Large intestine (tissue), 3 donors: ENCODE results near the gene GRID1. TPM values are rescaled to one million over a fixed set of nuclear protein-coding genes. Genes with fewer than 3 reads are reported as not detected.

Experiments
- DNase-seq, 2 donors: peaks; one replicate each; pipeline versions ENCODE4 v3.0.0 to v3.0.0-alpha.2; 2013
- H3K27ac ChIP-seq: one replicate; pipeline ENCODE4 v1.5.1; 2013; ENCODE audit warnings: low read length
- H3K27me3 ChIP-seq: 2 replicates; pipeline ENCODE4 v1.6.1; 2013; ENCODE audit warnings: low read length; ENCODE audit not compliant: control insufficient read depth, insufficient read depth
- H3K36me3 ChIP-seq: 2 replicates; pipeline ENCODE4 v1.6.1; 2013; ENCODE audit warnings: low read length; ENCODE audit not compliant: control insufficient read depth, insufficient read depth
- H3K4me1 ChIP-seq: one replicate; pipeline ENCODE4 v1.6.1; 2013; ENCODE audit warnings: low read length; ENCODE audit not compliant: control insufficient read depth, insufficient read depth
- H3K4me3 ChIP-seq: one replicate; pipeline ENCODE4 v1.5.1; 2013; ENCODE audit warnings: low read length
- H3K9me3 ChIP-seq: one replicate; pipeline ENCODE4 v1.6.1; 2013; ENCODE audit warnings: mild to moderate bottlenecking, low read depth, low read length, moderate library complexity; ENCODE audit not compliant: control insufficient read depth
- WGBS: methylation state at CpG from one replicate; pipeline ENCODE4 v1.1.5; 2013; ENCODE audit warnings: low lambda C conversion rate; ENCODE audit not compliant: insufficient coverage; 5-methylcytosine and 5-hydroxymethylcytosine counted together
- polyA plus RNA-seq: library from polyadenylated mRNA; unstranded; fragments of 120-200 nt; gene quantifications from one replicate; pipeline ENCODE4 v1.2.1, GENCODE V29; 2013

GRID1 gene
- polyA plus RNA-seq, 1 donor = 1.7 TPM

DNA sequence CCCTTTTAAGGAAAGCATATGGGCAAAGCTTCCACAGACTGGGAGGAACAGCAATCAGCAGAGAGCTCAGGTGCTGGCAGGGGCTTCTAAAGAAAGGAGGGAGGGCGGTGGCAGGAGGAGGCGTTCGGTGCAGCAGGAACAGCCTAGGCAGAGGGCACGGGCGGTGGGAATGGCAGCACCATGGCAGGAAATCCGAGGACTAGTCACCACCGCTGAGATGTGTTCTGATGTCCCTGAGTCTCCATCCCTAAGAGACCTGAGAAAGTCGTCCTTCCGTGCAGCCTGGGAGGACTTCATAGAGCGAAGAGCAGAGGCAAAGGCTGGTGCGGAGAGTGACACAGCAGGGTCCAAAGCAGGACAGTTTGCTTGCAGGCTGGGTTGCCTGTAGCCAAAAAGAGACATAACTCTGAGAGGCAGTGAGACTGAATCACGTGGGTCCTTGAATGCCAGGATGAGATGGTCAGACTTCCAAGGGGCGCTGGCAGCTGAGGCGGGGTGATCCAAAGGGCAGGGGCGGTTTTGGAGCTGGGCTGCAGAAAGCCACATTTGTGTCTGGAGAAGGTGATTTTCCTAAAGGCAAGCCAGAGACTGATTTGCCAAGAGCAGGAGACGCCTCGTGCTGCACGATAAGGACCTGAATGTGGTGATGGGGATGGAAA is 35.8 kb upstream of the GRID1 start:
- DNase-seq = peak in 1 of 2 donors; percentile 58
- Histone ChIP-seq H3K4me3 (peak overlapping the region; percentile 3), H3K36me3 (no peaks in the 10 kb centered on the region), H3K27me3 (peaks cover 12% of the 10 kb centered on the region), H3K4me1 (peaks cover 11% of the 10 kb centered on the region), H3K9me3 (no peaks in the 10 kb centered on the region), H3K27ac (peak overlapping the region; percentile 23)
- no CpG with 5 or more reads among the region's 18 CpGs for WGBS

DNA sequence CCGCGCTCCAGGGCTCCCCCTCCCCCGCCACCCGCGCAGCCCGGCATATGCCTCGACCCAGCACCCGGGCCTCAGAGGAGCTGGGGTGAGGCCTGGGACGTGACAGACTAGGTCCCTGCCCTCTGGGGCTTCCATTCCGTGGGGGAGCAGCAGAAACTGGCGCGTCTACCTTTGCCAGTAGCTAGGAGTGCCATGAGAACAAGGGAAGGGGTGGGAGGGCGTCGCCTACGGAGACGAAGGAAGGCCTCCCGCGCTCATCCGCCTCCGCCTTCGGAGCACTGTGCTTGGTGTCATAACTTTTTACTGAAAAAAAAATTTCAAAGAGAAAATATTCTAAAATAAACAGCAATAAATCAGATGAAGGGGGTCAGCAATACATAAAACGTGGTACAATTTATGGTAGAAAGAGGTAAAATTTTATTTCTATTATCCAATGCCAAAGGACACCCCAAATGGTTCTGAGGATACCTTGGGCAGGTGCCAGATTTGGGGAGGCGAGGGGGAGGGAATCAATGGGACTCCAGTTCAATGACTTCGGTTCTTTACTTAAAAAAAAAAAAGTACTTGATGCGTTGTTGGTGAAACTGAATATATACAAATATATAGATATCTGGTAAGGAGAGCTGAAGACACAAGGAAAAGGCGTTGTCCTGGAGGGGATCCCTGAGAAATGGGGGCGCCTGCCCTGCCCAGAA is 35.1 kb upstream of the GRID1 start:
- DNase-seq = peak; percentile 53 to 85
- Histone ChIP-seq H3K9me3 (no peaks in the 10 kb centered on the region), H3K4me1 (peaks cover 11% of the 10 kb centered on the region), H3K36me3 (no peaks in the 10 kb centered on the region), H3K4me3 (peak overlapping the region; percentile 80), H3K27me3 (peaks cover 16% of the 10 kb centered on the region), H3K27ac (peak overlapping the region; percentile 99)
- WGBS = 0% methylated on average over 1 of the region's 27 CpGs

GRCh38 chr10:86400705-86401587 is 34.4 kb upstream of the GRID1 start:
- peak; percentile 57 to 85 for DNase-seq
- Histone ChIP-seq H3K27ac (peak overlapping the region; percentile 99), H3K36me3 (no peaks in the 10 kb centered on the region), H3K4me3 (peak overlapping the region; percentile 80), H3K9me3 (no peaks in the 10 kb centered on the region), H3K27me3 (peaks cover 16% of the 10 kb centered on the region), H3K4me1 (peaks cover 11% of the 10 kb centered on the region)
- no CpG with 5 or more reads among the region's 76 CpGs for WGBS

DNA sequence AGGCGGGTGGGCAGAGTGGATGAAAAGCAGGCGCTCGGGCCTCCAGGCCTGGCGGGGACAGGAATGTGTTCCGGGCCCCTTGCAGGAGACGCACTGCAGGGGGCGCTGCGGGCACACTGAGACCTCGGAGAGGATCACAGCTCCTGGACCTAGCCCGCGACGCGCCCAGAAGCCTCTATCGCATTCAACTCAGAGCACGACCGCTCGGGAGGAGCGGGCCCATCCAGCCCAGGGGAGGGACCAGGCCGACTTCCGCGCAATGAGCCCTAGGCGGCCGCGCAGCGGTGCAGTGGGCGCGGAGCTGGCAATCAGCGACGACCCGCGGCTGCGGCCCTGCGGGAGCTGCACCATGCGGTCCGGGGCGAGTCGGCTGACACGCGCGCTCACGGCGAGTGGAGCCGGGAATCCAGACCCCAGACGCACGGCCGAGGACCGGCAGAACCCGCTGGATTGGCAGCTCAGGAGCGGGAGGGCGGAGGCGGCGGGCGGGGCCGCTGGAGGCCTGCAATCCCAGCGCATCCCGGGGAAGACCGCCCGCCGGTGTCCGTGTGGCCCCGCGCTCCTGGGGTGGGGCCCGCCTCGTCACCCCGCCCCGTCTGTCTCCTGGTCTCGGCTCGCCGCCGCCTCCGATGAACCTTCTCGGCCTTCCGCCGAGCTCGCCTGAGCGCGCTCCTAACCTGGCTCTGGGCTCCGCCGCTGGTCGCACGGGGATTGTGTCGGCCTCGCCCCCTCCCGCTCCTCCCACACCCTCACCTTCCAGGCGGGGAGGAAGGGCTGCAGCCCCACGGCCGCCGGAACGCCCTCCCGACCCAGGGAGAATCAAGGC is 33.5 kb upstream of the GRID1 start:
- Histone ChIP-seq H3K4me1 (peaks cover 11% of the 10 kb centered on the region), H3K9me3 (no peaks in the 10 kb centered on the region), H3K27me3 (peaks cover 16% of the 10 kb centered on the region), H3K36me3 (no peaks in the 10 kb centered on the region), H3K4me3 (peak overlapping the region; percentile 80), H3K27ac (peak overlapping the region; percentile 99)
- peak; percentile 96 to 98 for DNase-seq
- WGBS = no CpG with 5 or more reads among the region's 90 CpGs

DNA sequence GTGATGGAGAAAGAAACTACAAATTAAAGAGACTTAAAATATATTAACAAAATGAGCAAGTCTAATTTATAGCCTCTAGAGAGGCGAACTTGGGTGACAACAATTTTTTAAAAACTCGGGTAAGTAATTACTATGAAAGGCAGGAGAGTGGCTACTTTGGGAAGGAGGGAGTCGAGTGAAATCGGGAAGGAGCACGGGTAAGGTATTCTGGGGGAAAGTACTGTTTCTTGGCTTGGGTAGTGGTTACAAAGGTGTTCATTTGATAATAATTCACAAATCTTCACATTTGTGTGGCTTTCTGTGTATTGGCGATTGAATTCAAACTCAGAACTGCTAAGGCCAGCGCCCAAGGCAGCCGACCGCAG is 32.9 kb upstream of the GRID1 start:
- H3K27me3 ChIP-seq = peaks cover 16% of the 10 kb centered on the region
- H3K4me1 ChIP-seq = peaks cover 11% of the 10 kb centered on the region
- no peaks in the 10 kb centered on the region for H3K36me3 ChIP-seq
- no peaks in the 10 kb centered on the region for H3K9me3 ChIP-seq
- DNase-seq = no peak
- peak overlapping the region; percentile 80 for H3K4me3 ChIP-seq
- peak overlapping the region; percentile 99 for H3K27ac ChIP-seq
- WGBS = no CpG with 5 or more reads among the region's 9 CpGs

GRCh38 chr10:86397120-86397519 is 30.5 kb upstream of the GRID1 start:
- Histone ChIP-seq H3K27me3 (peaks cover 20% of the 10 kb centered on the region), H3K9me3 (no peaks in the 10 kb centered on the region), H3K36me3 (no peaks in the 10 kb centered on the region), H3K4me1 (peaks cover 4% of the 10 kb centered on the region), H3K27ac (no peak overlapping the region), H3K4me3 (no peak overlapping the region)
- DNase-seq = no peak
- WGBS = 100% methylated on average over 1 of the region's 7 CpGs

DNA sequence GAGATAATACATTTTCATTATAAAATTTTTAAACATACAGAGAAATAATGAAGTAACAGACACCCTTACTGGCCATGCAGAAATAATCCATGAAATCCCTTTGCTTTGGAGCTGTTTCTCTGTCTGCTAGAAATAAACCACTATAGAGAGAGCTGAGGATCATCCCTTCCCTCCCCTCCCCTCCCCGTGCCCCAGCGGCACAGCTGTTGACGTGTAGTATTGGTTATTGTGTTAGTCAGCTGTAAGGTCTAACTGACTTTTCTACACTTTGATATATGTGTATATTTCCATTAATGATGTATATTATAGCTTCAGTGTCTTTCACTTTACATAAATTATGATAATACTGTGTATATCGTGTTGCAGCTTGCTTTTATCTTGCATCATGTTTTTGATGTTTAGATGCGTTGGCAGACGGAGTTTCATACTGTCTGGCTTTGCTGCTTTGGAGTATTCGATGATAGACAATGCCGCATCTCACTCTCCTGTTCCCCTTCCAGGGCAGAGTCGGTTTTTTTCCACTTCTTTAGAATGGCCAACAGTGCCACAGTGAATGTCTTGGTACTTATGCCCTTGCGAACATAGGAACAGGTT is 27.4 kb upstream of the GRID1 start:
- H3K27me3 ChIP-seq = peaks cover 23% of the 10 kb centered on the region
- H3K4me1 ChIP-seq = peaks cover 3% of the 10 kb centered on the region
- no peak for DNase-seq
- WGBS = no CpG with 5 or more reads among the region's 10 CpGs
- H3K36me3 ChIP-seq = no peaks in the 10 kb centered on the region
- no peak overlapping the region for H3K4me3 ChIP-seq
- no peak overlapping the region for H3K27ac ChIP-seq
- H3K9me3 ChIP-seq = no peaks in the 10 kb centered on the region

- Histone ChIP-seq H3K36me3 (no peaks in the 10 kb centered on the region), H3K27me3 (peaks cover 26% of the 10 kb centered on the region), H3K4me1 (peaks cover 6% of the 10 kb centered on the region), H3K27ac (no peak overlapping the region), H3K9me3 (no peaks in the 10 kb centered on the region), H3K4me3 (no peak overlapping the region)
- 17% methylated on average over 1 of the region's 9 CpGs for WGBS
- DNase-seq = peak in 1 of 2 donors; percentile 47
These were observed 26.8 kb upstream of the GRID1 start for GRCh38 chr10:86393362-86393761.

DNA sequence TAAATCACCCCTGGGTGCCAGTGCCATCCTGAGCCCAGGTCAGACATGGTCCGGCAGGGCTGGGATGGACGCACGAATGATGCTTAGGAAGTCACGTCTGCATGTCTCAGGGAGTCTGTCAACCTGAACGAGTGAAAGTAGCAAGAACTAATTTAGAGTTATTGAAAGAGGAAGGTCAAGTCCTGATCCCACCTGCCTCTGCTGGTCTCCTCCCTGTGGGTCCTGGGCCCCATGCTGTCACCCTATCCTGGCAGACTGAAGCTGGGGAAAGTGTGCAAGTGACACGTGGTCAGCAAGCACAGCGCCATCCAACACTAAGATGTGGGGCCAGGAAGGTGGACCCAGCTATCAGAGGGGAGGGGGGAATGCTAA is 26.1 kb upstream of the GRID1 start:
- Histone ChIP-seq H3K9me3 (no peaks in the 10 kb centered on the region), H3K4me3 (no peak overlapping the region), H3K27me3 (peaks cover 33% of the 10 kb centered on the region), H3K36me3 (no peaks in the 10 kb centered on the region), H3K27ac (no peak overlapping the region), H3K4me1 (peaks cover 7% of the 10 kb centered on the region)
- no CpG with 5 or more reads among the region's 7 CpGs for WGBS
- no peak for DNase-seq
